Activated CD4-positive, alpha-beta T cell treated with anti-CD3 and anti-CD28 coated beads, Interleukin-2, amount 50 U/mL, for 4 hours (primary cell): ENCODE data around the gene SLC25A23.

Experiments
- DNase-seq, 2 experiments: peaks; one replicate each; pipeline ENCODE4 v3.0.0-alpha.2; 2020

The SLC25A23 gene

DNA sequence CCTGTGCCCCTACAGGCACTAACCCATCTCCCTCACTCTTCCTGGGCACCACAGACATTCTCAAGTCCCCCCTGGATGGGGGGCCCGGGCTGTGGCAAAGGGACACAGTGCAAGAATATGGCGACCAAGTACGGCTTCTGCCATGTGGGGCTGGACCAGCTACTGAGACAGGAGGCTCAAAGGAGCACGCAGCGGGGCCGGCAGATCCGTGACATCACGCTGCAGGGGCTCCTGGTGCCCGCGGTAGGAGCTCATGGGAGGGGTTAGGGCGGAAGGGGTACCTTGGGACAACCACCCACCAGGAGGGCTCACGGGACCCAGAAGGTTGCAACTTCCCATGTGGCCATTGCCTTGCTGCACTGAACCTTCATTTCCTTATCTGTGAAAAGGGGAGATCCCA is 63.3 kb downstream of the SLC25A23 start:
- DNase-seq, result no peak

DNA sequence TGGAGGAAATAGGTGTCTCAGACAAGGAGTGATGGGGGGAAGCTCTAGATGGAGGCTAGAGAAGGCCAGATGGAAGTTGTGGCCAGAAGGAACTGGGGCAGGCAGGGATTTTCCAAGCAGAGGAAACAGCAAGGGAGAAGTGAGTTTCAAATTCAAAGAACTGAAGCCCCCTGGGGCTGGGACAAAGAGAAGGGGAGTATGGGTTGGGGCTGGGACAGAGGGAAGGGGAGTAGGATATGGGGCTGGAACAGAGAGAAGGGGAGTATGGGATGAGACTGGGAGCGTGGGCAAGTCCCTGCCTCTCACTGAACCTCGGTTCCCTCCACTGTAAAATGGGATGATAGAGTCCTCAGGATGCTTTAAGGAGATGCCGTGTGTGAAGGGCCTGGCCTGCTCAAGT is 64.8 kb downstream of the SLC25A23 start:
- no peak for DNase-seq

DNA sequence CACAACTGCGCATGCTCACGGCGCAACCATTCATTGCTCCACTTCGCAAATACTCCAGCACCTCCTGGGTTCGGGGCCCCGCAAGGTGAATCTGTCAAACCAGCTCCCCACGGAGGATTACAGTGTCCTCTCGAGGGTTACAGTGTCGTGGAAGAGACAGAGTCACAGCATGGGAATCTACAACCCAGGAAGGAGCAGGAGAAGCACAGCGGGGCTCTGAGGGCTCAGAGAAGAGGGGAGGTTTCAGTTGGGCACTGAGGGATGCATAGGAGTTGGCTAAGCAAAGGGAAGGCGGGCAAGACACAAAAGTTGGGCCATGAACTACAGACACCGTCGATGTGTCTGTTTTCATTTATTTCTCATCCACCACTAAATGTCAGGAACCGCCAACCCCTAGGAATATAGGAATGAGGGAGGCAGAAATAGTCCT is 65.6 kb downstream of the SLC25A23 start:
- peak; percentile 63 to 69 for DNase-seq

DNA sequence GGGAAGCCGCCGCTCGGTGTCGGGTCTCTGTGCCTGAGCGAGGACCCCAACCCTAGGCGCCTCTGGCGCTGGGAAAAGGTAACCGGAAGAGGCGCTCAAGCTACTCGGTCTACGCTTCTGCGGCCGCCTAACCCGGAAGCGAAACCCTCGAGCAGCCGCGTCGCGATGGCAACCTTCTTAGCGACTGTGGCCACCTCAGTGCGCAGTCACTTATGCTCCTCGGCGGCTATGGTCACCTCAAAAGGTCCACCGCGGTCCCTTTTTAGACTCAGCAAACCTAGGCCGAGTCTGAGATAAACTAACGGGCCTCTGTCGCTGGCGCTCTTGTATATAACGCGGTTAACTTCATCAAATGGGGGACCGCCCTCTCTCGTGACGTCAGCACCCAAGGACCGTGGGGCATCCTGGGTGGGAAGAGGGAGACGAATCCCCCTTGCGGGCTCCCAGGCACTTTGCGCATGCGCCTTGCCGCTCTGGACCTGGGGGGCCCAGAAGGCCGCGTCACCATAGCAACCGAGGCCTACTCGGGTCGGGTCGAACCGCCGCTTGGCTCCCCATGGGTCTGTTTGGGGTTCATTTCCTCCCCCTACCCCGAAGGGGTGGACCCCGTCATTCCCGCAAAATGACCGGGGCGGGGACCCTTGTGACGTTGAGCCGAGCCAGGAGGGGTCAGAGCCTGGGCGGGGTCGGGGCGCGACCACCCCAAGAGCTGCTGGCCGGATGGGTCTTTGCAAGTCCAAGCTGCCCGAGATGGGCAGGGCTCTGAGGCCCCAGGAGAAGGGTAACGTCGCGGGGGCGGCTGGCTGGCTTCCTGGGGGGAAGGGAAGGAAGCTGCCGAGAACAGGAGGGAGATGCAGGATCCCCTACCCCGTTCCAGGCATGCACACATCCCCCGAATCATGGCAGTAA is 66.3 kb downstream of the SLC25A23 start, which contains the start of gene GTF2F1:
Gene GTF2F1, minus strand, starts transcription at position 91 of the 909 bp plus-strand sequence. CDS start 169 bp downstream, outside the sequence.
- peak; percentile 88 to 89 for DNase-seq

DNA sequence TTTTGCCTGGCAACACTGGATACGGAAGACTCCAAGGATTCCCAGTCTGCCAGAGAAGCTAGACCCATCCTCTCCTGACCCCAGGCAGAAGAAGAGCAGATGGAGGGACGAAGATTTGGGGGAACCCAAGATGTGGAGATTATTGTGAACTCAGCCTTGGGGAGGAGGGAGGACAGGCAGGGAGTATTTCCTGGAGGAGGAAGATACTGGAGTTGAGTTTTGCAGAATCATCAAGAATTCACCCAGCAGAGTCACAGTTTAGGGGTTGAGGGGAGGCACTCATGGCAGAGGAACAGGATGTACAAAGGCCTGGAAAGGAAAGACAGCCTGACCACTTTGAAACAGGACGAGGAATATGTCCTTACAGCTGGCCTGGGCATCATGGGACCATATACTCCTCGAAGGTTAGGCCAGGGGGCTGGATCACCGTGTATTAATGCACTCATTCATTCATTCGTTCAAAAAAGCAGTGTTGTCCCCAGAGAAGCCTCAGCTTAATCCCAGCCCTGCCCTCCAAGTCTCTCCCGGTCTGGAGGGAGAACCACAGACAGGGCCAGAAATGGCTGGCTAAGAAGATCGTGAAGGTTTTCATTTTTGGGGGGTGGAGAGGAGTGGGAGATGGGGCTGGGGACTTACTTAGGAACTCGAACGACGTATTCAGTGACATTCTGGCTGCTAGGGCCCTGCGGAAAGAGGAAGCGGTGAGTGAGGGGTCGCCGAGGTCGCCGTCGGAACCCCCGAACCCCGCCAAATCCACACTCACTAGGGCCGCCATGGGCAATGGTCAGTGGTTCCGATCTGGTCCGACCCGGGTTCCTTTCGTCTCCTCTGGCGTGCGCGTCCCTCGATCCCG is 67.1 kb downstream of the SLC25A23 start:
- no peak for DNase-seq
